HEK293 (cell line): Measurements from ENCODE around the gene GPR3.

Experiments used
- CTCF ChIA-PET: fragments of 350-600 bp; formaldehyde crosslinking; extraction: SDS; loops from one replicate; lab custom pipeline; 2021; ENCODE audit warnings: antibody characterized with exemption; lab: Yijun Ruan, JAX
- POLR2A ChIA-PET: fragments of 300-600 bp; formaldehyde crosslinking; extraction: SDS; loops from one replicate; lab custom pipeline; 2020; ENCODE audit warnings: antibody characterized with exemption, inconsistent platforms; lab: Yijun Ruan, JAX
- H3K27ac ChIP-seq: fragments of 200-500 bp; sonication (Bioruptor generic); 2 replicates; pipeline ENCODE4 v1.5.1; 2014; ENCODE audit warnings: low read depth, low read length, control low read depth, inconsistent platforms; ENCODE audit errors: extremely low read depth
- H3K36me3 ChIP-seq, 2 experiments: fragments of 200-500 bp in 1 of 2; sonication (Bioruptor generic) in 1 of 2; 1 replicate in 1 of 2; 2 replicates in 1 of 2; pipeline ENCODE4 v1.5.1; 2014 to 2017; ENCODE audit warnings: inconsistent platforms in 2 of 2, low read length in 2 of 2; ENCODE audit not compliant: control insufficient read depth in 2 of 2, insufficient read depth in 1 of 2
- H3K4me1 ChIP-seq: fragments of 200-500 bp; sonication (Bioruptor generic); 2 replicates; pipeline ENCODE4 v1.5.1; 2014; ENCODE audit warnings: mild to moderate bottlenecking, low read length, inconsistent platforms; ENCODE audit not compliant: control insufficient read depth, insufficient read depth
- H3K4me3 ChIP-seq: 2 replicates; pipeline ENCODE4 v1.5.1; 2011; ENCODE audit warnings: low read depth, mild to moderate bottlenecking, control low read depth, low read length, moderate library complexity
- H3K9me3 ChIP-seq: fragments of 200-500 bp; sonication (Bioruptor generic); 2 replicates; pipeline ENCODE4 v1.5.1; 2014; ENCODE audit warnings: low read depth, low read length, inconsistent platforms; ENCODE audit not compliant: control insufficient read depth, insufficient read depth
- CTCF ChIP-seq: fragments of 450-650 bp; formaldehyde crosslinking; IDR thresholded peaks from 2 replicates; pipeline ENCODE4 v1.5.1; 2016; ENCODE audit warnings: missing biosample characterization, missing genetic modification characterization
- HOXA7 ChIP-seq: sonication (generic); formaldehyde crosslinking; IDR thresholded peaks from 2 replicates; pipeline ENCODE4 v1.8.1; 2022; ENCODE audit warnings: missing genetic modification reagents, borderline replicate concordance
- KLF1 ChIP-seq: fragments of 450-650 bp; formaldehyde crosslinking; IDR thresholded peaks from 2 replicates; pipeline ENCODE4 v1.5.1; 2016; ENCODE audit warnings: missing biosample characterization, missing genetic modification characterization
- KLF16 ChIP-seq: fragments of 450-650 bp; formaldehyde crosslinking; IDR thresholded peaks from 2 replicates; pipeline ENCODE4 v1.5.1; 2017; ENCODE audit warnings: missing biosample characterization, missing genetic modification characterization
- MEIS1 ChIP-seq: sonication (generic); formaldehyde crosslinking; IDR thresholded peaks from 2 replicates; pipeline ENCODE4 v1.8.1; 2022; ENCODE audit warnings: missing genetic modification reagents, mild to moderate bottlenecking, borderline replicate concordance
- OSR2 ChIP-seq: fragments of 450-650 bp; formaldehyde crosslinking; IDR thresholded peaks from 2 replicates; pipeline ENCODE4 v1.5.1; 2016; ENCODE audit warnings: missing biosample characterization, missing genetic modification characterization
- SP7 ChIP-seq: fragments of 450-650 bp; formaldehyde crosslinking; IDR thresholded peaks from 2 replicates; pipeline ENCODE4 v1.5.1; 2016; ENCODE audit warnings: missing biosample characterization, missing genetic modification characterization
- TSHZ1 ChIP-seq: fragments of 450-650 bp; formaldehyde crosslinking; IDR thresholded peaks from 2 replicates; pipeline ENCODE4 v1.5.1; 2016; ENCODE audit warnings: missing biosample characterization, missing genetic modification characterization, borderline replicate concordance
- YY1 ChIP-seq: fragments of 450-650 bp; formaldehyde crosslinking; IDR thresholded peaks from 2 replicates; pipeline ENCODE4 v1.5.1; 2018; ENCODE audit warnings: missing biosample characterization, missing genetic modification characterization
- ZBTB17 ChIP-seq: fragments of 450-650 bp; formaldehyde crosslinking; IDR thresholded peaks from 2 replicates; pipeline ENCODE4 v1.5.1; 2016; ENCODE audit warnings: missing biosample characterization, missing genetic modification characterization
- ZFHX2 ChIP-seq: fragments of 450-650 bp; formaldehyde crosslinking; conservative IDR thresholded peaks from 2 replicates; pipeline ENCODE4 v1.5.1; 2016; ENCODE audit warnings: missing biosample characterization, missing genetic modification characterization
- ZFP3 ChIP-seq: fragments of 450-650 bp; formaldehyde crosslinking; IDR thresholded peaks from 2 replicates; pipeline ENCODE4 v1.5.1; 2016; ENCODE audit warnings: low read depth, missing biosample characterization, missing genetic modification characterization
- ZNF132 ChIP-seq: fragments of 450-650 bp; formaldehyde crosslinking; IDR thresholded peaks from 2 replicates; pipeline ENCODE4 v1.5.1; 2017; ENCODE audit warnings: missing biosample characterization, missing genetic modification characterization, borderline replicate concordance
- ZNF140 ChIP-seq: fragments of 450-650 bp; formaldehyde crosslinking; IDR thresholded peaks from 2 replicates; pipeline ENCODE4 v1.5.1; 2016; ENCODE audit warnings: missing biosample characterization, missing genetic modification characterization
- ZNF2 ChIP-seq: fragments of 450-650 bp; formaldehyde crosslinking; IDR thresholded peaks from 2 replicates; pipeline ENCODE4 v1.5.1; 2016; ENCODE audit warnings: missing biosample characterization, missing genetic modification characterization
- ZNF530 ChIP-seq: fragments of 450-650 bp; formaldehyde crosslinking; IDR thresholded peaks from 2 replicates; pipeline ENCODE4 v1.5.1; 2016; ENCODE audit warnings: low read depth, missing biosample characterization, missing genetic modification characterization
- ZNF555 ChIP-seq: fragments of 450-650 bp; formaldehyde crosslinking; conservative IDR thresholded peaks from 2 replicates; pipeline ENCODE4 v1.5.1; 2017; ENCODE audit warnings: missing biosample characterization, mild to moderate bottlenecking, missing genetic modification characterization, inconsistent platforms
- ZNF600 ChIP-seq: fragments of 450-650 bp; formaldehyde crosslinking; IDR thresholded peaks from 2 replicates; pipeline ENCODE4 v1.5.1; 2016; ENCODE audit warnings: missing biosample characterization, missing genetic modification characterization
- ZNF768 ChIP-seq: fragments of 450-650 bp; formaldehyde crosslinking; IDR thresholded peaks from 2 replicates; pipeline ENCODE4 v1.5.1; 2018; ENCODE audit warnings: missing biosample characterization, mild to moderate bottlenecking, missing genetic modification characterization
- TF ChIP-seq, protein P1 (sequence below): fragments of 450-650 bp; IDR thresholded peaks from 2 replicates; pipeline ENCODE4 v1.5.1; 2018; ENCODE audit warnings: missing biosample characterization, mild to moderate bottlenecking, missing genetic modification characterization
- TF ChIP-seq, protein P2 (sequence below): fragments of 450-650 bp; formaldehyde crosslinking; optimal IDR thresholded peaks from 2 replicates; pipeline ENCODE3; 2016; ENCODE audit warnings: missing biosample characterization, mild to moderate bottlenecking, missing genetic modification characterization
- TF ChIP-seq, protein P3 (sequence below): fragments of 450-650 bp; formaldehyde crosslinking; IDR thresholded peaks from 2 replicates; pipeline ENCODE4 v1.5.1; 2016; ENCODE audit warnings: missing biosample characterization, missing genetic modification characterization

The GPR3 gene

GRCh38 chr1:27356619-27357280 lies 35.7 kb upstream of the GPR3 start:
- H3K4me3 ChIP-seq: no peak overlapping the region
- H3K27ac ChIP-seq: no peak overlapping the region
- CTCF ChIA-PET: interaction anchor here (0.5 to 7.8 kb wide), 26 partner anchors 10 to 673 kb away, joined by 3 to 84 read pairs (median 6); partner anchors contain the start of genes FCN3, MAP3K6 and SYTL1
- H3K9me3 ChIP-seq: no peaks in the 10 kb centered on the region
- TF ChIP-seq ZNF140 (tag by site-specific recombination) (no peak), KLF1 (tag by site-specific recombination) (0 out of 2 replicates have a peak, but pooled peaks have one; percentile 36), ZNF600 (tag by site-specific recombination) (peak; percentile 66), ZNF768 (tag by site-specific recombination) (no peak), MEIS1 (CRISPR knock-in tag) (no peak)
- TF ChIP-seq, protein P1, sequence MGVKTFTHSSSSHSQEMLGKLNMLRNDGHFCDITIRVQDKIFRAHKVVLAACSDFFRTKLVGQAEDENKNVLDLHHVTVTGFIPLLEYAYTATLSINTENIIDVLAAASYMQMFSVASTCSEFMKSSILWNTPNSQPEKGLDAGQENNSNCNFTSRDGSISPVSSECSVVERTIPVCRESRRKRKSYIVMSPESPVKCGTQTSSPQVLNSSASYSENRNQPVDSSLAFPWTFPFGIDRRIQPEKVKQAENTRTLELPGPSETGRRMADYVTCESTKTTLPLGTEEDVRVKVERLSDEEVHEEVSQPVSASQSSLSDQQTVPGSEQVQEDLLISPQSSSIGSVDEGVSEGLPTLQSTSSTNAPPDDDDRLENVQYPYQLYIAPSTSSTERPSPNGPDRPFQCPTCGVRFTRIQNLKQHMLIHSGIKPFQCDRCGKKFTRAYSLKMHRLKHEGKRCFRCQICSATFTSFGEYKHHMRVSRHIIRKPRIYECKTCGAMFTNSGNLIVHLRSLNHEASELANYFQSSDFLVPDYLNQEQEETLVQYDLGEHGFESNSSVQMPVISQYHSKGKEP: no peak
- TF ChIP-seq, all 188 proteins: peak for 2
- Histone ChIP-seq H3K4me1 (no peaks in the 10 kb centered on the region), H3K36me3 (peaks cover 0 to 44% of the 10 kb centered on the region in 2 experiments; a peak in 1 of 3 replicates)
- POLR2A ChIA-PET: interaction anchor here (4.4 kb wide), 1 partner anchor 9 kb away, joined by 23 read pairs; the partner anchor contains the start of gene MAP3K6

DNA sequence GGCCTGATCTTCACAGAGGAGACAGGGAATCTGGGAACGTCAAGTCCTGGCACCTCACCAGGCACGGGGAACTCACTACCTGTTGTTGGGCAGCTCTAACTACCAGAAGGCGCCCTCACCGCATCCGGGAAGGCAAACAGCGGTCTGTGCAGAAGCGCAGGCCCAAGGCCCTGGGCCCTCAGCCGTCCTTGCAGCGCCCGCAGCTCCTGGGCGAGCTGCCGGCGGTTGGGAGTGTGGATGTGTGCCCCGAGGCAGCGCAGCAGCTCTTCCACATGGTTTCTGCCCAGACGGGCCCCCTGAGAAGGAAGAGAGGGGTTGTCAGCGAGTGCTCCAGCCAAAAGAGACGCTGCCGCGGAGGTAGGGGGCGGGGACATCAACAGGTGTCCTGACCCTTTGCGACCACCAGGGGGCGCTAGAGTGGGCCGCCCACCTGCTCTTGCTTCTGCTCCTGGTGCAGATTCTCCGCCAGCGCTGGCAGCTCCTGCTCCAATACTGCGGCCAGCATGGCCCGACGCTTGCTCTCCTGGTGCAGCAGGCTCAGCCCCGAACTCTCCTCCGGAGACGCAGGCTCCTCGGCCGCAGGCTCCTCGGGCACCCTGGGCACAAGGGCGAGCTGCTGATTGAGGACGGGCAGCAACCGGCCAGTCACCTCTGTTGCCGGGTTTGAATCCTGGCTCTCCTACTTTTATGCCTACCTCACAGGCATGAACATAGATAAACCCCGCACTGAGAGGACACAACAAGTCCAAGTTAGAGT lies 35.0 kb upstream of the GPR3 start:
- Histone ChIP-seq H3K36me3 (peaks cover 0 to 51% of the 10 kb centered on the region in 2 experiments; a peak in 1 of 3 replicates), H3K9me3 (no peaks in the 10 kb centered on the region), H3K4me1 (no peaks in the 10 kb centered on the region), H3K27ac (no peak overlapping the region), H3K4me3 (no peak overlapping the region)
- POLR2A ChIA-PET: interaction anchor here (4.4 kb wide), 1 partner anchor 9 kb away, joined by 23 read pairs; the partner anchor contains the start of gene MAP3K6
- CTCF ChIA-PET: interaction anchor here (0.5 to 7.8 kb wide), 31 partner anchors 9 to 673 kb away, joined by 3 to 84 read pairs (median 5); partner anchors contain the start of genes FCN3, MAP3K6 and SYTL1
- no peak for TF ChIP-seq YY1 (tag by site-specific recombination)
- no peak for TF ChIP-seq TSHZ1
- no peak for TF ChIP-seq ZNF555
- no peak for TF ChIP-seq ZFP3 (tag by site-specific recombination)
- TF ChIP-seq SP7 (tag by site-specific recombination): 0 out of 2 replicates have a peak, but pooled peaks have one; percentile 22
- no peak for TF ChIP-seq ZNF132 (tag by site-specific recombination)
- TF ChIP-seq OSR2 (tag by site-specific recombination): peak; percentile 49; the same call in 1 of the 2 replicates
- TF ChIP-seq ZNF2 (tag by site-specific recombination): 0 out of 2 replicates have a peak, but pooled peaks have one; percentile 36
- TF ChIP-seq ZNF530 (tag by site-specific recombination): no peak
- TF ChIP-seq HOXA7 (CRISPR knock-in tag): no peak
- TF ChIP-seq ZBTB17 (tag by site-specific recombination): 0 out of 2 replicates have a peak, but pooled peaks have one; percentile 24
- TF ChIP-seq, protein P2, sequence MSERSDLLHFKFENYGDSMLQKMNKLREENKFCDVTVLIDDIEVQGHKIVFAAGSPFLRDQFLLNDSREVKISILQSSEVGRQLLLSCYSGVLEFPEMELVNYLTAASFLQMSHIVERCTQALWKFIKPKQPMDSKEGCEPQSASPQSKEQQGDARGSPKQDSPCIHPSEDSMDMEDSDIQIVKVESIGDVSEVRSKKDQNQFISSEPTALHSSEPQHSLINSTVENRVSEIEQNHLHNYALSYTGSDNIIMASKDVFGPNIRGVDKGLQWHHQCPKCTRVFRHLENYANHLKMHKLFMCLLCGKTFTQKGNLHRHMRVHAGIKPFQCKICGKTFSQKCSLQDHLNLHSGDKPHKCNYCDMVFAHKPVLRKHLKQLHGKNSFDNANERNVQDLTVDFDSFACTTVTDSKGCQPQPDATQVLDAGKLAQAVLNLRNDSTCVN (tag by site-specific recombination): no peak
- TF ChIP-seq, protein P3, sequence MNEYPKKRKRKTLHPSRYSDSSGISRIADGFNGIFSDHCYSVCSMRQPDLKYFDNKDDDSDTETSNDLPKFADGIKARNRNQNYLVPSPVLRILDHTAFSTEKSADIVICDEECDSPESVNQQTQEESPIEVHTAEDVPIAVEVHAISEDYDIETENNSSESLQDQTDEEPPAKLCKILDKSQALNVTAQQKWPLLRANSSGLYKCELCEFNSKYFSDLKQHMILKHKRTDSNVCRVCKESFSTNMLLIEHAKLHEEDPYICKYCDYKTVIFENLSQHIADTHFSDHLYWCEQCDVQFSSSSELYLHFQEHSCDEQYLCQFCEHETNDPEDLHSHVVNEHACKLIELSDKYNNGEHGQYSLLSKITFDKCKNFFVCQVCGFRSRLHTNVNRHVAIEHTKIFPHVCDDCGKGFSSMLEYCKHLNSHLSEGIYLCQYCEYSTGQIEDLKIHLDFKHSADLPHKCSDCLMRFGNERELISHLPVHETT (tag by site-specific recombination): no peak
- TF ChIP-seq KLF16 (tag by site-specific recombination): peak; percentile 87
- peak; percentile 90 for TF ChIP-seq ZFHX2 (tag by site-specific recombination)
- TF ChIP-seq CTCF: peak; percentile 94
